ENCODE measurements around the gene ZFAND5. TPM values are rescaled to one million over a fixed set of nuclear protein-coding genes. Genes with fewer than 3 reads are reported as not detected.

Gene ZFAND5
- total RNA-seq, 1 experiment from 2014 or later: 185 TPM

- ATAC-seq (no peak), DNase-seq (ENCODE audit: low read depth, low spot score) (no peak)
- no TSS peak for BruUV-seq (replicated peaks)
- Histone ChIP-seq H3K27ac (ENCODE audit: low read length) (no peak overlapping the region), H3K27me3 (ENCODE audit: control insufficient read depth, insufficient read depth, low read length) (no peaks in the 10 kb centered on the region), H3K4me3 (ENCODE audit: low read depth in 2 of 2, low read length in 2 of 2) (no peak overlapping the region), H3K9me3 (ENCODE audit: control insufficient read depth, insufficient read depth, low read depth, low read length) (no peaks in the 10 kb centered on the region), H3K36me3 (ENCODE audit: control insufficient read depth, insufficient read depth, low read length) (no peaks in the 10 kb centered on the region; the same call in 1 of the 2 replicates), H3K4me1 (ENCODE audit: control insufficient read depth, insufficient read depth, low read length) (0 out of 2 replicates have a peak, but pooled peaks cover 3% of the 10 kb centered on the region)
- ChIA-PET POLR2A (no interaction called here), CTCF (no interaction called here)
- no peak for TF ChIP-seq POLR2AphosphoS5 (IDR thresholded peaks at IDR 0.05; ENCODE audit: low read depth, low read length)
- no peak for TF ChIP-seq CTCF (IDR thresholded peaks at IDR 0.05)
- no peak for TF ChIP-seq SIN3A (IDR thresholded peaks at IDR 0.05; ENCODE audit: borderline replicate concordance, insufficient read depth, low read depth, low read length)
- TF ChIP-seq, protein P1, sequence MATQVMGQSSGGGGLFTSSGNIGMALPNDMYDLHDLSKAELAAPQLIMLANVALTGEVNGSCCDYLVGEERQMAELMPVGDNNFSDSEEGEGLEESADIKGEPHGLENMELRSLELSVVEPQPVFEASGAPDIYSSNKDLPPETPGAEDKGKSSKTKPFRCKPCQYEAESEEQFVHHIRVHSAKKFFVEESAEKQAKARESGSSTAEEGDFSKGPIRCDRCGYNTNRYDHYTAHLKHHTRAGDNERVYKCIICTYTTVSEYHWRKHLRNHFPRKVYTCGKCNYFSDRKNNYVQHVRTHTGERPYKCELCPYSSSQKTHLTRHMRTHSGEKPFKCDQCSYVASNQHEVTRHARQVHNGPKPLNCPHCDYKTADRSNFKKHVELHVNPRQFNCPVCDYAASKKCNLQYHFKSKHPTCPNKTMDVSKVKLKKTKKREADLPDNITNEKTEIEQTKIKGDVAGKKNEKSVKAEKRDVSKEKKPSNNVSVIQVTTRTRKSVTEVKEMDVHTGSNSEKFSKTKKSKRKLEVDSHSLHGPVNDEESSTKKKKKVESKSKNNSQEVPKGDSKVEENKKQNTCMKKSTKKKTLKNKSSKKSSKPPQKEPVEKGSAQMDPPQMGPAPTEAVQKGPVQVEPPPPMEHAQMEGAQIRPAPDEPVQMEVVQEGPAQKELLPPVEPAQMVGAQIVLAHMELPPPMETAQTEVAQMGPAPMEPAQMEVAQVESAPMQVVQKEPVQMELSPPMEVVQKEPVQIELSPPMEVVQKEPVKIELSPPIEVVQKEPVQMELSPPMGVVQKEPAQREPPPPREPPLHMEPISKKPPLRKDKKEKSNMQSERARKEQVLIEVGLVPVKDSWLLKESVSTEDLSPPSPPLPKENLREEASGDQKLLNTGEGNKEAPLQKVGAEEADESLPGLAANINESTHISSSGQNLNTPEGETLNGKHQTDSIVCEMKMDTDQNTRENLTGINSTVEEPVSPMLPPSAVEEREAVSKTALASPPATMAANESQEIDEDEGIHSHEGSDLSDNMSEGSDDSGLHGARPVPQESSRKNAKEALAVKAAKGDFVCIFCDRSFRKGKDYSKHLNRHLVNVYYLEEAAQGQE (IDR thresholded peaks at IDR 0.05; ENCODE audit: insufficient read depth in 1 of 2, low read depth in 2 of 2, low read length in 1 of 2): no peak
- TF ChIP-seq TCF7L2 (IDR thresholded peaks at IDR 0.05; ENCODE audit: low read depth, low read length): no peak
- intact Hi-C loops (cut with micrococcal nuclease; ENCODE audit: unreplicated experiment): no loop called here
- in situ Hi-C loops (cut with HindIII; ENCODE audit: low pct_unique_long_range_greater_than_20kb, low sequenced_read_pairs): no loop called here
Measured at GRCh38 chr9:72306761-72307160, 58.2 kb downstream of the ZFAND5 start.

DNA sequence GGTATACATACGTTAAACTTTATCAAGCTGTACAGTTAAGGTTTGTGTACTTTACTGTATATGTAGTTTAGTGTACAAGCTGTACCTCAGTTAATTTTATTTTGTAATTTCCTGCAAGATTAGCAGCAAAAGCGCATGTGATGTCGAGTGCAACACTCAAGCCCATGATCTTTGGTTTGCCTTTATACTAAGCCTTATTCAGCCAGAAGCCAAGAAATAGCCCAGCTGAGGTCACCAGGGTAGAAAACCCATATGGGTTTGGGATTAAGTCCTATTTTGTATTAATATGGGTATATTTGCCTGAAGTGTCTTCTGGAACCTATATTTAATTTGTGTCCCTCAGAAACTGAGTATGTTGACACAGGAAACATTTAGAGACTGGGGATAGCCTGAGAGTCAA lies 59.3 kb downstream of the ZFAND5 start:
- Histone ChIP-seq H3K4me3 (ENCODE audit: low read depth in 2 of 2, low read length in 2 of 2) (no peak overlapping the region), H3K9me3 (ENCODE audit: control insufficient read depth, insufficient read depth, low read depth, low read length) (no peaks in the 10 kb centered on the region), H3K27ac (ENCODE audit: low read length) (no peak overlapping the region; the same call in 1 of the 2 replicates), H3K4me1 (ENCODE audit: control insufficient read depth, insufficient read depth, low read length) (0 out of 2 replicates have a peak, but pooled peaks cover 3% of the 10 kb centered on the region), H3K27me3 (ENCODE audit: control insufficient read depth, insufficient read depth, low read length) (no peaks in the 10 kb centered on the region), H3K36me3 (ENCODE audit: control insufficient read depth, insufficient read depth, low read length) (no peaks in the 10 kb centered on the region)
- in situ Hi-C loops (cut with HindIII; ENCODE audit: low pct_unique_long_range_greater_than_20kb, low sequenced_read_pairs) (no loop called here), intact Hi-C loops (cut with micrococcal nuclease; ENCODE audit: unreplicated experiment) (no loop called here)
- POLR2A ChIA-PET: no interaction called here
- ATAC-seq (no peak), DNase-seq (ENCODE audit: low read depth, low spot score) (no peak)
- CTCF ChIA-PET: no interaction called here
- TF ChIP-seq TCF7L2 (IDR thresholded peaks at IDR 0.05; ENCODE audit: low read depth, low read length) (no peak), POLR2AphosphoS5 (IDR thresholded peaks at IDR 0.05; ENCODE audit: low read depth, low read length) (no peak), SIN3A (IDR thresholded peaks at IDR 0.05; ENCODE audit: borderline replicate concordance, insufficient read depth, low read depth, low read length) (no peak), CTCF (IDR thresholded peaks at IDR 0.05) (no peak)
- TF ChIP-seq, protein P1 (IDR thresholded peaks at IDR 0.05; ENCODE audit: insufficient read depth in 1 of 2, low read depth in 2 of 2, low read length in 1 of 2): no peak
- no TSS peak for BruUV-seq (replicated peaks)
